ENCODE data around the gene H6PD.

The H6PD gene

DNA sequence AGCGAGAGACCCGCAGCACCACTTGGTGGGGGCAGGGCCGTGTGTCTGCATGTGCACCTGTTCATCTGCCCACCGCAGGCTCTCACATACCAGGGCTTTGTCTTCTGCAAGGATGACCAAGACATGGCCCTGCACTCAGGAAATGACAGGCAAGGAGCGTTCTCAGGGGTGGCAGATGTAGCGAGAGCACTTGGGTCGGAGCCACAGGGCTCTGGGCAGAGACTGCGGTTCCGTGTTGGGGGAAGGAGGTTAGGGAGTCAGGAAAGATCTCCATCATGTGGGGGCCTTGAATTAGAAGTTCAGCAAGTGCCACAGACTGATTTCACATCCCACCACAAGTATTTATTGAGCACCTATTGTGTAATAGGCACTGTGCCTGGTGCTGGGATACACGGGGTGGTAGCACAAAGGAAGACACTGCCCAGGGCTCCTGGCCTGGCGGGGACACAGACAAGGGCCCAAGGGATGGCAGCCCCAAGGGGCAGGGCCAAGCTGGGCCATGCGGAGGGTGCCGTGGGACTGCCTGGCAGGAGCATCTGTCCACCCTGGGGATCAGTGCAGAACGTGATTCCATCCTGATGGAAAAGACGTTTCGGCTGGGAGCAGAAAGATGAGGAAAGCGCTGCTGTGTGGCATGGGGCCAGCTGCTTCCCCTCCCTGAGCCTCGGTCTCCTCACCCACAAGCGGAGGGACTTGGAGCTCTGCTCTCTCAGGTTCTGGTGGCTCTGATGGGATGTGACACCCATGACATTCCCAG lies 46.7 kb downstream of the H6PD start:
- H3K9me3 ChIP-seq (ENCODE audit: control insufficient read depth, insufficient read depth, low read depth, low read length), result peaks cover 2% of the 10 kb centered on the region; the same call in 1 of the 2 replicates
- H3K4me3 ChIP-seq (ENCODE audit: low read depth, low read length), result no peak overlapping the region
- no peak overlapping the region for H3K27ac ChIP-seq (ENCODE audit: low read depth, low read length)
- H3K36me3 ChIP-seq (ENCODE audit: control insufficient read depth, insufficient read depth, low read length), result no peaks in the 10 kb centered on the region
- peaks cover 21% of the 10 kb centered on the region for H3K4me1 ChIP-seq (ENCODE audit: control insufficient read depth, insufficient read depth, low read length)
- no peak overlapping the region for H3K9ac ChIP-seq (ENCODE audit: low read length)
- no peaks in the 10 kb centered on the region for H3K27me3 ChIP-seq (ENCODE audit: control insufficient read depth, insufficient read depth, low read length)

DNA sequence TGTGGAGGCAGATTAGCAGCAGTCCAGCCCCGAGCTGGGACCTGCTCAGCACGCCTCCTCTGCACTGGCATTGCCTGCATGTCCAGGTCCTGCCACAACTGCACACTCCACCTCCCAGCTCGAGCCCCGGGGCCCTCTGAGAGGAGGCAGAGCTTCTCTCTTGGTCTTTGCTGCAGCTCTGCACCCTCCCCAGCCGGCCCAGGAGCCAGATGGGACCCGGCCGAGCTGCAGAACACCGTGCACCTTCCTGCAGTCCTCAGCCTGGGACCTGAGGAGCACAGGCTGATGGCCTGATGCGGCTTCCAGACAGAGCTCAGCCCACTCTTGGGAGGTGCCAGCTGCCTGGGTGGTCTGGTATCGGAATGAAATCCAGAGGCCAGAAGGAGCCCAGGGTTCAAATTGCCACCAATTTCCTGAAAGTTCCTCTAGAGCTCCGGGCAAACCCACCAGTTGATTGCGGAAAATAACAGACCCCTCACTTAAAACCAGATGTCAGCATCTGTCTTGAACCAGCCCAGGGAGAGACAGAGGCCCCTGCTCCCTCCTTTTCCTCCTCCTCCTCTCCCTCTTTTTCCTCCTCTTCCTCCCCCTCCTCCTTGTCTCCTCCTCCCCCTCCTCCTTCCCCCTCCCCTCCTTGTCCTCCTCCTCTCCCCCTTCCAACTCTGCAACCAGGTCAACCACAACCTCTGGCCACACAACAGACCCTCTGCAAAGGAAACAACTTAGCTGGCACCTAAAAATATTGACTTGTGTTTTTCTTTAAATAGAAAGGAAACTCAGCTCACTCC lies 47.5 kb downstream of the H6PD start:
- H3K9me3 ChIP-seq (ENCODE audit: control insufficient read depth, insufficient read depth, low read depth, low read length), result peaks cover 2% of the 10 kb centered on the region; the same call in 1 of the 2 replicates
- H3K4me1 ChIP-seq (ENCODE audit: control insufficient read depth, insufficient read depth, low read length), result peaks cover 21% of the 10 kb centered on the region
- H3K27ac ChIP-seq (ENCODE audit: low read depth, low read length), result no peak overlapping the region
- no peak overlapping the region for H3K4me3 ChIP-seq (ENCODE audit: low read depth, low read length)
- H3K27me3 ChIP-seq (ENCODE audit: control insufficient read depth, insufficient read depth, low read length), result no peaks in the 10 kb centered on the region
- H3K36me3 ChIP-seq (ENCODE audit: control insufficient read depth, insufficient read depth, low read length), result no peaks in the 10 kb centered on the region
- no peak overlapping the region for H3K9ac ChIP-seq (ENCODE audit: low read length)

DNA sequence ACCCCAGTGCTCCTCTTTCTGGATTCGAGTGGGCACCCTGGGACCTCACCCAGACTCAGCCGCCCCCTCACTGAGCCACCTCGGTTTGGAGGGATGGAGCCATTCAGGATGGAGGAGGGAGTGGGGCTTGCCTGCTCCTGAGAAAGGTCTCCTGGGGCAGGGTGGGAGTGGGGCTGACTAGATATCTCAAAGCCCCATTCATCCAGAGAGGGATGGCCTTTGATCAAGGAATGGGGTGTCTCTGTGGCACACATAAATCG lies 48.1 kb downstream of the H6PD start:
- Histone ChIP-seq H3K36me3 (ENCODE audit: control insufficient read depth, insufficient read depth, low read length) (no peaks in the 10 kb centered on the region), H3K27me3 (ENCODE audit: control insufficient read depth, insufficient read depth, low read length) (no peaks in the 10 kb centered on the region), H3K4me3 (ENCODE audit: low read depth, low read length) (no peak overlapping the region), H3K4me1 (ENCODE audit: control insufficient read depth, insufficient read depth, low read length) (peaks cover 21% of the 10 kb centered on the region), H3K27ac (ENCODE audit: low read depth, low read length) (no peak overlapping the region), H3K9me3 (ENCODE audit: control insufficient read depth, insufficient read depth, low read depth, low read length) (peaks cover 2% of the 10 kb centered on the region), H3K9ac (ENCODE audit: low read length) (no peak overlapping the region)

DNA sequence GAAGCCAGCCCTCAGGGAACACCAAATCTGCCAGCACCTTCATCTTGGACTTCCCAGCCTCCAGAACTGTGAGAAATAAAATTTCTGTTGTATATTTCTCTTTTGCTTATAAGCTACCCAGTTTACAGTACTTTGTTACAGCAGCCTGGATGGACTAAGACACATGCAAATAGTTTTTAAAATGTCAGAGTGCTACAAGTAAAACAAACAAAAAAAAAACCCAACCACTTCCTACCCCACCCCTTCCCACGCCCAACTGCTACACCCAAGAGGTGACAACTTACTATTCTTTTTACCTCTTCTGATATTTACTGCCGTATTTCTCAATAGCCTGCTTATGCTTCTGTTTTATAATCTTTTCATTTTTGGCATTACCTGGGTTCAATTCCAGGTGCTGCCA lies 49.5 kb downstream of the H6PD start:
- Histone ChIP-seq H3K36me3 (ENCODE audit: control insufficient read depth, insufficient read depth, low read length) (no peaks in the 10 kb centered on the region), H3K27ac (ENCODE audit: low read depth, low read length) (no peak overlapping the region), H3K27me3 (ENCODE audit: control insufficient read depth, insufficient read depth, low read length) (no peaks in the 10 kb centered on the region), H3K4me1 (ENCODE audit: control insufficient read depth, insufficient read depth, low read length) (peaks cover 15% of the 10 kb centered on the region), H3K9ac (ENCODE audit: low read length) (no peak overlapping the region), H3K4me3 (ENCODE audit: low read depth, low read length) (no peak overlapping the region), H3K9me3 (ENCODE audit: control insufficient read depth, insufficient read depth, low read depth, low read length) (peaks cover 11% of the 10 kb centered on the region)

DNA sequence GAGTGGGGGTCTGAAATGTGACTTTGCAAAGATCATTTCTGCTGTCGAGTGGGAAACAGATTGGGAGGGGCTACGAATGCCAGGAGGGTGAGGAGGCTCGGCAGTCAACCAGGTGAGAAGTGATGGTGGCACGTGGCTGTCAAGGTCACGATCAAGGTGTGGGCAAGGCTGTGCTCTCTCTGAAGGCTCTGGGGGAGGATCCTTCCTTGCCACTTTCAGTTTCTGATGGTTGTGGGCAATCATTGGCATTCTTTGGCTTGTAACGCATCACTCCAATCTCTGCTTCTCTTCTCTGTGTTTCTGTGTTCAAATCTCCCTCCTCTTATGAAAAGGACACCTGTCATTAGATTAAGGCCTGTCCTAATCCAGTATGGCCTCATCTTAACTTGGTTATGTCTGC lies 52.0 kb downstream of the H6PD start:
- H3K27me3 ChIP-seq (ENCODE audit: control insufficient read depth, insufficient read depth, low read length), result peaks cover 2% of the 10 kb centered on the region
- peaks cover 11% of the 10 kb centered on the region for H3K9me3 ChIP-seq (ENCODE audit: control insufficient read depth, insufficient read depth, low read depth, low read length)
- H3K27ac ChIP-seq (ENCODE audit: low read depth, low read length), result no peak overlapping the region
- no peak overlapping the region for H3K9ac ChIP-seq (ENCODE audit: low read length)
- no peak overlapping the region for H3K4me3 ChIP-seq (ENCODE audit: low read depth, low read length)
- peaks cover 4% of the 10 kb centered on the region; the same call in 1 of the 2 replicates for H3K4me1 ChIP-seq (ENCODE audit: control insufficient read depth, insufficient read depth, low read length)
- no peaks in the 10 kb centered on the region for H3K36me3 ChIP-seq (ENCODE audit: control insufficient read depth, insufficient read depth, low read length)

DNA sequence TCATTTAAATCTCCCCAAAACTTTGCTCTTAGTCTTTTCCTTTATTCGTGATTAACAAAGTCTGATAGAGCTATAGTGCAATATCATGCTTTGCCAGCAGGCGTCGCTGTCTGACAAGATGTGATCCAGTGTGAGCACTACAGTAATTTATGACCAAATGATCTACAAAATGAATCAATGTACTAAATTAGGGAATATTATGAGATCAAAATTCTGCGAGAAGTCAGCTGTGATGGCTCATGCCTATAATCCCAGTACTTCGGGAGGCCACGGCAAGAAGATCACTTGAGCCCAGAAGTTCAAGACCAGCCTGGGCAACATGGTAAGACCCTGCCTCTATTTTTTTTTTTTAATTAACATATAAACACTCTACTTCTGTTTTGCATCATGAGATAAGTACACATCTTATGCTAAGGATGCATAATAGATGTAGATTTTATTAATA lies 54.5 kb downstream of the H6PD start:
- no peaks in the 10 kb centered on the region for H3K36me3 ChIP-seq (ENCODE audit: control insufficient read depth, insufficient read depth, low read length)
- H3K4me1 ChIP-seq (ENCODE audit: control insufficient read depth, insufficient read depth, low read length), result peaks cover 13% of the 10 kb centered on the region
- H3K27ac ChIP-seq (ENCODE audit: low read depth, low read length), result no peak overlapping the region
- peaks cover 11% of the 10 kb centered on the region for H3K9me3 ChIP-seq (ENCODE audit: control insufficient read depth, insufficient read depth, low read depth, low read length)
- no peak overlapping the region for H3K4me3 ChIP-seq (ENCODE audit: low read depth, low read length)
- H3K9ac ChIP-seq (ENCODE audit: low read length), result no peak overlapping the region
- H3K27me3 ChIP-seq (ENCODE audit: control insufficient read depth, insufficient read depth, low read length), result peaks cover 16% of the 10 kb centered on the region

DNA sequence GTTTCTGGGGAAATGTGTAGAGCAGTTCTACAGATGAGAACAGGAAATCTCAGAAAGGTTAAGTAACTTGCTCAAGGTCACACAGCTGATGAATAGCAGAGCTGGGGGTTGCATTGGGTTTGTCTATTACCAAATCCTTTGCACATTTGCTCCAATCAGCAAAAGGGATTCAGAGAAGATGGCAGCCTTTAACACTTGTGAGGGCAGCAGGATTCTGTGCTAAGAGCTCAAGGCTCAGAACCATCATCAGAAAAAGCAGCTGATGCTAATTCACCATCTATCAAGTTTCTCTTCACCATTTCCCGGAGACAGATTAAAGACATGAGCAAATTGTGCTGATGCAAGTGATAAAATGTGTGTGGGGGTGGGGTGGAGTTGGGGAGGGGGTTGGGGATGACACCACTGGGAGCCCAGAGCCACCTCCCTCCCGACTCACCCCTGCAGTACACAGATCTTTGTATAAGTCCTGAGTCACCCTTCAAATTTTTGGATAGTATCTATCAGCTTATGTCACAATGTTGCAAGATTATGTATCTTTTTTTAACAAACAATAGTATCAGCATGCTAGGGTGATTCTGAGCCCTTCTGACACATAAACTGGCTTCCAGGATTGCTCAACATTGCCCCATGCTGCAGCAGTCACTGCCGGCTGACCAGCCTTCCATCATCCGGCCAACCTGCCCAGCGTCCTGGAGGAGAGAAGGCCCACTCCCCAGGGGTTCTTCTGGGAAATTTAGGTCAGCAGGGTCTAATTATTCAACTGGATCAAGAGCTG lies 55.3 kb downstream of the H6PD start:
- Histone ChIP-seq H3K27ac (ENCODE audit: low read depth, low read length) (no peak overlapping the region), H3K9me3 (ENCODE audit: control insufficient read depth, insufficient read depth, low read depth, low read length) (peaks cover 11% of the 10 kb centered on the region), H3K27me3 (ENCODE audit: control insufficient read depth, insufficient read depth, low read length) (peaks cover 21% of the 10 kb centered on the region), H3K9ac (ENCODE audit: low read length) (no peak overlapping the region), H3K4me3 (ENCODE audit: low read depth, low read length) (no peak overlapping the region), H3K36me3 (ENCODE audit: control insufficient read depth, insufficient read depth, low read length) (no peaks in the 10 kb centered on the region), H3K4me1 (ENCODE audit: control insufficient read depth, insufficient read depth, low read length) (peaks cover 15% of the 10 kb centered on the region)

DNA sequence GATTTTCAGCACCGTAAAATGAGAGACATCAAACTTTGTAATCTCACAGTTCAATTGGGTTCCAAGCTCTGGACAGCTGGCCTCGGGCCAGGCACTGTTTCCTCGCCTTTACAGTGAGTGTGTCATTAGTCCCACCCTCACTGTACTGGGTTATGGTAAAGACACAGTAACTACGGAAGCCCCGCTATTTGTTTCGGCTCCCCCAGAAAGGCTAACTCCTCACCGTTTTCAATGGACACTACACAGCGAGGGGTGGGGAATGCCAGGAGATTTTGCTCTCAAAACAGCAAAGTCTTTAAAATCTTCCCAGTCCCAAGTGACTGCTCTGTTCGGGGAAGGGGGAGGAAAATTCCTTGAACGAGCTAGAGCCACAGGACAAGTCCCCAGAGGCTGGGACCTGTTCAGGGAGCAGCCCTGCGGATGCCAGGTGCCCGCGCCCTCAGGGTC lies 57.4 kb downstream of the H6PD start:
- Histone ChIP-seq H3K9me3 (ENCODE audit: control insufficient read depth, insufficient read depth, low read depth, low read length) (peaks cover 9% of the 10 kb centered on the region), H3K27me3 (ENCODE audit: control insufficient read depth, insufficient read depth, low read length) (peaks cover 21% of the 10 kb centered on the region), H3K27ac (ENCODE audit: low read depth, low read length) (no peak overlapping the region), H3K4me1 (ENCODE audit: control insufficient read depth, insufficient read depth, low read length) (peaks cover 25% of the 10 kb centered on the region), H3K36me3 (ENCODE audit: control insufficient read depth, insufficient read depth, low read length) (no peaks in the 10 kb centered on the region), H3K9ac (ENCODE audit: low read length) (peak overlapping the region; percentile 38), H3K4me3 (ENCODE audit: low read depth, low read length) (peak overlapping the region; percentile 64)

DNA sequence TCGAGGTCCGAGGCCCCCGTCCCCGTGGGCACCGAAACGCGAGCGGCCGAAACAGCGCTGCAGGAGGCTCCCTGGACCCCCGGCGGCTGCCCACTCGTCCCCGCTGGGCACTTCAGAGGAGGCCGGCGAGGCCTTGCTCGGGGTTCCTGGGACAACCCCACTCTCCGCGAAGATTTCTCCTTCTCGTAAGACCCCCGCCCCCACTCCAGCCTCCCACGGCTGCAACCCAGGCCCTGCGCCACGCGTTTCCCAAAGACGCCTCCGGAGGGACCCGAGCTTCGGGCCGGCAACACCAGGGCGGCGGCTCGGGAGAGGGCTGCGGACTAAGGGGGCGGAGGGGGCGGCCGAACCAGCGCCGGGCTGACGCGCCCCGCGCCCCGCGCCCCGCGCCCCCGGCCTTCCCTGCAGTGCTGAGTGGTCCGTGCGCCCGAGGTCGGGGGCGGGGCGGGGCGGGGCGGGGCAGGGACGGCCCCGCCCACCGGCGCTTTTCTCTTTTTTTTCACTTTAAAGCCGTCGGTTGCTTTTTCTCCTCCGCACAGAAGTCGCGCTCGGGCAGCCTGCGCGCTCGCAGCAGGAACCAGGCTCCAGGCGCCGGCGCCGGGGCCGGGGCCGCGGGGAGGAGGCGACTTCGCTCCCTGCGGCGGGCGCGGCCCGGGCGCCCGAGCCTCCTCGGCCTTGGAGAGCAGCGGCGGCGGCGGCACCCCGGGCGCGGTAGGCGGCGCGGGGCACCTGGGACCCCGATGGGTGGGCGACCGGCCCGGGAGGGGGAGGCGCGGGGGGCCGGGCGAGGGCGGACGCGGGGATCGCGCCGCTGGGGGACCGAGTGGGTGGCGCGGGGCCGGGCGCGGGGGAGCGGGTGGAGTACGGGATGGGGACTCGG lies 58.0 kb downstream of the H6PD start, which contains the start of gene SPSB1:
TSS of gene SPSB1 (plus strand) at position 534 of the 880 bp plus-strand sequence. CDS start 62,998 bp downstream, outside the sequence.
- H3K9me3 ChIP-seq (ENCODE audit: control insufficient read depth, insufficient read depth, low read depth, low read length), result peaks cover 9% of the 10 kb centered on the region
- peaks cover 21% of the 10 kb centered on the region for H3K27me3 ChIP-seq (ENCODE audit: control insufficient read depth, insufficient read depth, low read length)
- H3K4me3 ChIP-seq (ENCODE audit: low read depth, low read length), result peak within 1 kb of the TSS; percentile 68
- H3K27ac ChIP-seq (ENCODE audit: low read depth, low read length), result no peak within 1 kb of the TSS
- H3K36me3 ChIP-seq (ENCODE audit: control insufficient read depth, insufficient read depth, low read length), result no peaks in the 10 kb centered on the region
- H3K9ac ChIP-seq (ENCODE audit: low read length), result peak within 1 kb of the TSS; percentile 57
- H3K4me1 ChIP-seq (ENCODE audit: control insufficient read depth, insufficient read depth, low read length), result peaks cover 25% of the 10 kb centered on the region

DNA sequence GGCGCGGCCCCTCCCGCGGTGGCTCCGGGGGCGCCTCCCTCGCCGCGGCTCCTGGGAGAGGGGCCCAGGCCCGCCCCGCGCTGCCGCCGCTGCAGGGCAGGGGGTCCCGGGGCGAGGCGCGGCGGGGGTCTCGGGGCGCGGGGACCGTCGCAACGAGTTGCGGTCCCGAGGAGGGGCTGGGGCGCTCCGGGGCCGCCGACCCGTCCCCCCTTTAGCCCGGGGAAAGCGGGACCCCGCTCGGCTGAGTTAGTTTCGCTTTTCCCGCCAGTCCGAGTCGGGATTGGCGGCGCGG lies 58.6 kb downstream of the H6PD start:
- peaks cover 21% of the 10 kb centered on the region for H3K27me3 ChIP-seq (ENCODE audit: control insufficient read depth, insufficient read depth, low read length)
- no peaks in the 10 kb centered on the region for H3K36me3 ChIP-seq (ENCODE audit: control insufficient read depth, insufficient read depth, low read length)
- H3K27ac ChIP-seq (ENCODE audit: low read depth, low read length), result no peak overlapping the region
- H3K9ac ChIP-seq (ENCODE audit: low read length), result no peak overlapping the region
- peaks cover 3% of the 10 kb centered on the region; the same call in 1 of the 2 replicates for H3K9me3 ChIP-seq (ENCODE audit: control insufficient read depth, insufficient read depth, low read depth, low read length)
- H3K4me3 ChIP-seq (ENCODE audit: low read depth, low read length), result peak overlapping the region; percentile 68
- peaks cover 25% of the 10 kb centered on the region for H3K4me1 ChIP-seq (ENCODE audit: control insufficient read depth, insufficient read depth, low read length)

Data from HUES6 (cell line).